NCI-H226 (cell line): ENCODE measurements around the gene SAE1.

ENCODE experiments used
- DNase-seq: peaks from one replicate; pipeline ENCODE4 v3.0.0-alpha.2; 2015

Gene SAE1

DNA sequence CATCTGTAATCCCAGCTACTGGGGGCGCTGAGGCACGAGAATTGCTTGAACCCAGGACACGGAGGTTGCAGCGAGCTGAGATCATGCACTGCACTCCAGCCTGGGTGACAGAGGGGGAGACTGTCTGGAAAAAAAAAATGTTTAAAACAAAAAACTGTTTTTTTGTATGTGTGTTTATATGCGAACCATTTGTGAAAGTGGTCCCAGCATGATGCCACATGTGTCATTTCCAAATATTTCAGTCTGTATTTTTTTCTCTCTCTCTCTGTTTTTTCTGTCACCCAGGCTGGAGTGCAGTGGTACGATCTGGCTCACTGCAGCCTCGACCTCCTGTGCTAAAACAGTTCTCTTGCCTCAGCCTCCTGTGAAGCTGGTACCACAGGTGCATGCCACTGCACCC is 37.4 kb downstream of the SAE1 start:
- DNase-seq, result no peak

DNA sequence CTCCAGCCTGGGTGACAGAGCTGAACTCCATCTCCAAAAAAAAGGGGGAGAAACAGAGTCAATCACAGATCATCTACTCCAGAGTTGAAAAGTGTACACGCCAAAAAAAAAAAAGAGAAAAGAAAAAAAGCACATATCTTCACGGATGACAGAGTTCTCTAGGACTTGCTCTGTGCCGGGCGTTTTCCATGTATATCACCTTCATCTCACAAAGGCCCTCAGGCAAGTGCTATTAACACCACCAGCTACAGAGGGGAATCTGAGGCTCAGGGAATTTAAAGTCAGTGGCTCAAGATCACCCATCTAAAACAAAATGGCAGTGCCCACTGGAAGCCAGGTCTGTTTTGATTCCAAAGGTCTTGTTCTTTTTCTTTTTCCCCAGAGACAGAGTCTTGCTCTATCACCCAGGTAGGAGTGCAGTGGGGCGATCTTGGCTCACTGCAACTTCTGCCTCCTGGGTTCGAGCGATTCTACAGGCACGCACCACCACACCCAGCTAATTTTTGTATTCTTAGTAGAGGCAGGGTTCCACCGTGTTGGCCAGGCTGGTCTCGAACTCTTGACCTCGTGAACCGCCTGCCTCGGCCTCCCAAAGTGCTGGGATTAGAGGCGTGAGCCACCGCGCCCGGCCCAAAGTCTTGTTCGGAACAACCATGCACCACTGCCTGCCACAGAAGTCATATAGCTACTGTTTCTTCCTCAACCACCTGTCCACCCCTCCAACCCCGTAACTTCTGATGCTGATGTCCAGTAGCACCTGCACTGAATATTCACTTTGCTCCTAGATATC is 42.2 kb downstream of the SAE1 start:
- DNase-seq, result no peak

DNA sequence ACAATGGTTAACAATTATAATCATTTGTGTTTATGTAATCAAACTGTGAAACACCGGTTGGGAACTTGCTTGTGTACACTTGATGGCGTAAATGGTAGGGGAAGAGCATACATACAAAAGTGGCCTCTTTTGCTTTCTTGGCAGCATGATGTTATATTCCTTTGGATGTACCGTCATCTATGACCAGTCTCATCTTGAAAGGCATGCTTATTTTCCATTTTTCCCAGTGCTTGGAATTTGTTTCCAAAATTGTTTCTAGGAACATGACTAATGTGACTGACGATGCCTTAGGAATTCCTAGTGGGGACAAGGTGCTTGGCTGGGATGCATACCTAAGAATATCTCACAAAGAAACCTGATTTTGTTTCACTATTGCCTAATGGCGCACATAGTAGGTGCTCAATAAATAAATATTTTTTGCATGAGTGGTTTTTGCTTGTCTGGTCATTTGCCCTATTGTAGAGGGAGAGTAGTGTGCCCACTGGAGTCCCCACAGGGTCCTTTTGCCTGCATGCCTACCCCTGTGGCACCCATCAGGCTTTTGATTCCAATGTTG is 45.5 kb downstream of the SAE1 start:
- DNase-seq, result peak; percentile 48

DNA sequence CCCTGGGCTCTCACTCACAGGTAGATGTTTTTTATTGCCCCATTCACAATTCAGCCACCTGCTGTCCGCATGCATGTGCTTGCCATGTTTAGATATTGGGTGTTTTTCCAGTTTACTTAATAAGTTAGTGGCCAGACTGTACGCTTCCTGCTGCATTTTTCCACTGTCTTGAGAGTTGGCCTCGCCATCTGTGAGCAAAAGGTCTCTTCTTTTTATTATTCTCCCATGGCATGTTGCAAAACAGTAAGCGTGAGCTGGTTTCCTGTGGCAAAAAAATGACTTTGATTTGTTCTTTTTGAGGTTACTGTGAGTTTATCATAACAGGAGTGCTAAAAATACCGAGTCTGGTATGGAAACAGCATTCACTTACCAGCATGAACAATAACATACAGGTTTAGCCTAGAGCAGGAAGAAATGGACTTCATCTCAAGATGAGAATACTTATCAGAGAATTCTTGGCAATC is 46.0 kb downstream of the SAE1 start:
- DNase-seq, result peak; percentile 63

DNA sequence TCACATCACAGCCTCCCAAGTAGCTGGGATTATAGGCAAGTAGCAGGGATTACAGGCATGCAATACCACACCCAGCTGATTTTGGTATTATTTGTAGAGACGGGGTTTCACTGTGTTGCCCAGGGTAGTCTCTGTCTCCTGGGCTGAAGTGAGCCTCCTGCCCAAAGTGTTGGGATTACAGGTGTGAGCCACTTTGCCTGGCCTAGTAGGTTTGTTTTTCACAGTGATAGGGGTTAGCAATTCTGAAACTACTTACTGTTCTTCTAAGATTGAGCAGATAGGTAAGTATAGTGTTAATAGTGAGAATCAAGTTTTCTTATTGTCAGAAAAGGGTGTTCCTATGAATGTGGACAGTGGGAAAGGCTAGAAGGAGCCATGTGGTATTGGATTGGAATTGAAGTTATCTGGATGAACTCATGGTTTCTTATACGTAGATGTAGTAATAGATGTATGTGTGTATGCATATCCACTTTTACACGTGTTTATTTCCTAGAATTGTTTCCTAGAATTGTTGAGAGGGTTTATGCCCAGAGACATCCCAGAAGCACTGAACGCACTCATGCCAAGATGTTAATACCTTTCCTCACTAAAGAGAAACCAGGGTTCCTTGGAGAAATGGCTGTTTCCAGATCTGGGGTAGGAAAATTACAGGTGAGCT is 49.1 kb downstream of the SAE1 start:
- DNase-seq, result no peak

DNA sequence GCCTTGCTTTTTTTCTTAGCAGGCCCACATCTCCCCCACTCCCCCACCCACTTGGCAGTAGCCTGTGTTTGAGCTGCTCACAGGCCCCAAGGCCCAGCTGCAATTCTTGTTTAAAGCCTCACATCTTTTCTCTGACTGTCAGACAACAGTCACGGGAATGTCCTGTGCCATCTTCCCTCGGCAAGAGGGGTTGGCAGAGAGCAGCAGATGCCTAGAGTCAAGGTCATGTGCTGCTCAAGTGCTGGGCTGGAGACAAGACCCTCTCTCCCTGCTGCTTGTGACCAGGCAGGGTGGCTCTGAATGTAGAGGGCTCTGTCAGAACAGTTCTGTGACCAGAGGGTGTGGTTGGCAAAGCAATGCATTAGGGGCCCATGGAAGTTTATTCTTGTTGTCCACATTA is 53.0 kb downstream of the SAE1 start:
- no peak for DNase-seq

DNA sequence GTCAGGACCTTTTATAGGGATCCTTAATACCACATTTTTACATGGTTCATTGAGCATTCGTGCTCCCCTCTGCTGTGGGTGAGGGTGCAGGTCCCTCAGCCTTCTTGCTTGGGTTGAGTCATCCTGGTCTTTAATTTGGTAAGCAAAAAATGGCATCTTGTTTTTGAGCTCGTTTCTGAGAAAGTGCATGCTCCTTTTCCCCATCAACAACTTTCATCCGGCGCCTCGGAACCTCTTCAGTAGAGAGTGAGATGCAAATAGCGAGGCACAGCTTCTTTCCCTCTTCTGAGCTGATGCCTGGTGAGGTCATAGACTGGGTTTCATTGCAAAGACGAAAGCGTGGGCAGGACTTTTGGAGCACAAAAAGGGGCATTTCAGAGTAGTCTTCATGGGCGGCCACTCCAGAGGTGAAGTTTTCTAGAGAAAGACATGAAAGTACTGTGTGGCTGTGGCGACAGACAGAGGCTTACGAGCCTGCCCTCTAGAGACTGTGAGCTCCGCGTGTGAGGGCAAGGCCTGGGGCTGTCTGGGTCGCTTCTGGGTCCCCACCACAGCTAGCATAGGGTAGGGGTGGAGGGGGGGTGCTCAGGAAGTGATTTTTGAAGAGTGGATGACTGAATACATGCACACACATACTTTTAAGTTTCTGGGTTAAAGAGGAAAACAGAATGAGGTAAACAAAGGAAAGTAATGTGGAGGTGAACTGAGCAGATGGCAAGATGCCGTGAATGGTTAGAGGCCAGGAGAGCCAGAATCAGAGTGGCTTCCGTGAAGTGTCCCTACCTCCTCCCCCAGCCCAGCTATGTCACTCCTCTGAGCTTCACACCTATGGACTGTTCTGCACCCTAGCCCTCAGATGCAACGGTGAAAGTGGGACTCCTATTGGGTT is 56.1 kb downstream of the SAE1 start:
- no peak for DNase-seq

DNA sequence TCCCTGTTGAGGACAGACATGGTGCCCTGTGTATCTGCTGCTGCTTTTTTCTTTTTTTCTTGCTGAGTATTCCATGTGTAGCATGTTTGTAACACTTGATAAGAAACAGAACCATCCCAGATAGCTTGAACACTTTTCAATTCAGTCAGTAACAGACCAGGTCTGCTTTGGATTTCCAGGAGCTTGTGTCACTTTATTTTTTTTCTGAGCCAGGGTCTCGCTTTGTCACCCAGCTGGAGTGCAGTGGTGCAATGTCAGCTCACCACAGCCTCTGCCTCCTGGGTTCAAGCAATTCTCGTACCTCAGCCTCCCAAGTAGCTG is 56.7 kb downstream of the SAE1 start:
- DNase-seq, result no peak

DNA sequence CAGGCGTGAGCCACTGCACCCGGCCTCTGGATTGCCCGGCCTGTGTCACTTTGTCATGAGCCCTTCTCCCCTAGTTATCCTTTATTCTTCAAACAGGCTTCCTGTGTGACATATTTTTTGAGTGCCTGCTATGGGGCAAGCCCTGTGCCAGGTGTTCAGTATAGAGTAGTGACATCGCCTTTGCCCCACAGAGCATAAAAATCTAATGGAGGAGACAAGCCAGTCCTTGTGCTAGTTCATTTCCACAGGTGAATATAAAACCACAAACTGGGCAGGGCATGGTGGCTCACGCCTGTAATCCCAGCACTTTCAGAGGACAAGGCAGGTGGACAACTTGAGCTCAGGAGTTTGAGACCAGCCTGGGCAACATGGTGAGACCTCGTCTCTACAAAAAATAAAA is 57.2 kb downstream of the SAE1 start:
- no peak for DNase-seq

DNA sequence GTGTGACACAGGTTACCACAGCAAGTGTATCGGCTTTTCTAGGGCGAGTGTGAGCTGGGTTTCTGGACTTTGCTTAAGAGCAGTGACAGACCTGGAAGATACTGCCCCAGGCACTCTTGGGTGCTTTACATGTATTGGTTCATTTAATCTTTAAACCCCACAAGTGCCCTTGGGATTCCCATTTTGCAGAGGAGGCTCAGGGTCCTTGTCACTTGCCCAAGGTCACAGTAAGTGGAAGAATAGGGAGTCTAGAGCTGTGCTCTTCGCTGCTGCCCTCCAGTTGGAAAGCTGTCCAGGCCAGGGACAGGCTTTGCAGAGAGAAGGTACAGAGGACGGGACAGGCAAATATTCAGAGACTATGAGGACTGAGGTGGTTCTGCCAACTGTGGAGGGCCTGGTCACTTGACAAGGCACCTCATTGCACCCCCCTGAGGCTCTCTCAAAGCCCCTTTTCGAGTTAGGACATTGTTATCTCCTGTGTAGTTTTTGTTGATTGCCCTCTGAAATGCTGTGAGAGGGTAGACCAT is 57.9 kb downstream of the SAE1 start:
- DNase-seq, result no peak

DNA sequence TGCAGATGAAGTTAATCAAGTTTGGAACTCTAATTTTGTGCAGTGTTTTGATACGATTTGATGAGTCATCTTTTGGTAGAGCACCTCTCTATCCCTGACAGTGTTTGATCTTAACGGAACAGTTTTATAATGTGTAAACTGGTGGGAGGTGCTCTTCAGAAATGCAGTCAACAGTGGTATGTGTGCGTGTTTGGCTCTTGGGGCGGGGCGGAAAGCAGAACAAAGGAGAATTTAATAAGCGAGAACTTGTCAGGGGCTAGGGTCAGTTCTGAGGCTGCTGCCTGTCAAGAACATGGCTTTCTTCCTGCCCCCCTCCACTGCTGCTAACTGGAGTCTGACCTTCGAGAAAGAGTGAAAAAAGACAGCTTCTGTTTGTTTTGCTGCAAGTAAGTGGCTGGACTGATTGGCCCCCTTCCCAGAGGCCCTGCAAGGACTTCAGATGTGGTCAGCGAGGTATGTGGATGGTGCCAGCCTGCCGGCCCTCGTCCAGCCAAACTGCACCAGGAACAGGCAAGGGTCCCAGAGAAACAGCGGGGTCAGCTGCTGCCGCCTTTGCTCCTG is 59.6 kb downstream of the SAE1 start:
- DNase-seq, result peak; percentile 58

DNA sequence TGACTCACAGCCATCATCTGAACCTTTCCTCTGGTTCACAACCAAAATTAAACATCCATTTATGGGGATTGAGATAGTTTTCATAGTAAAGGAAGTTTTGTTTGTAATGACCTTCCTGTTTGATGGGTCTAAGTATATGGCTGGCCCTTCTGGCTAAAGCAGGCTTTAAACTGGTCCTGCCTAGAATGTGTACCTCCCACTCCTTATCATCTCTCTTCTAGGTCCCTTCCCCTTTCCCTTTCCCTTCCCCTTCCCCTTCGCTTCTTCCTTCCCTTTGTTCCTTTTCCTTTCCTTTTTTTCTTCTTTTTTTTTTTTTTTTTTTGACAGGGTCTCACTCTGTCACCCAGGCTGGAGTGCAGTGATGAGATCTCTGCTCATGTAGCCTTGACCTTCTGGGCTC is 64.8 kb downstream of the SAE1 start:
- no peak for DNase-seq

DNA sequence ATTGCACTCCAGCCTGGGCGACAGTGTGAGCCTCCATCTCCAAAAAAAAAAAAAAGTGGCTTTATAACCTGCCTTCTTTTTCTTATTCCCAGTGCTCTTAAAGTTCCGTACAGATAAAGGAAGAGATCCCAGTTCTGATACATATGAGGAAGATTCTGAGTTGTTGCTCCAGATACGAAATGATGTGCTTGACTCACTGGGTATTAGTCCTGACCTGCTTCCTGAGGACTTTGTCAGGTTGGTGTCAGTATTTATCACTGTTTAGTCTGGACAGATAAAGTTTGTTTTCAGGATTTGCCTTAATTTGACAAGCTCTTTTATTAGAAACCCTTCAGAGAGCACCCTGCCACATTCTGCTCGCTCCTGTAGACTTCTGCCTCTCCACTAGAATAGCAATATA is 66.5 kb downstream of the SAE1 start:
- no peak for DNase-seq

DNA sequence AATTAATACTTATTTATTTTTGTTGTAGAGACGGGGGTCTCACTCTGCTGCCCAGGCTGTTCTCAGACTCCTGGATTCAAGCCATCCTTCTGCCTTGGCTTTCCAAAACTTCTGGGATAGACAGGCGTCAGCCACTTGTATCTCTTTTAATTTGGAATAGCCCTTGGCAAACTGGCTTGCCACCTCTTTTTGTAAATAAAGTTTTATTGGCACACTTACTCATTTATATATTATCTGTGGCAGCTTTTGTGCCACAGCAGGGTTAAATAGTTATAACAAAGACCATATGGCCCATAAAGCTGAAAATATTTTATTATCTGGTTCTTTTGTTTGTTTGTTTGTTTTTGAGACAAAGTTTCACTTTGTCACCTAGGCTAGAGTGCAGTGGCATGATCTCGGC is 69.9 kb downstream of the SAE1 start:
- DNase-seq, result no peak

DNA sequence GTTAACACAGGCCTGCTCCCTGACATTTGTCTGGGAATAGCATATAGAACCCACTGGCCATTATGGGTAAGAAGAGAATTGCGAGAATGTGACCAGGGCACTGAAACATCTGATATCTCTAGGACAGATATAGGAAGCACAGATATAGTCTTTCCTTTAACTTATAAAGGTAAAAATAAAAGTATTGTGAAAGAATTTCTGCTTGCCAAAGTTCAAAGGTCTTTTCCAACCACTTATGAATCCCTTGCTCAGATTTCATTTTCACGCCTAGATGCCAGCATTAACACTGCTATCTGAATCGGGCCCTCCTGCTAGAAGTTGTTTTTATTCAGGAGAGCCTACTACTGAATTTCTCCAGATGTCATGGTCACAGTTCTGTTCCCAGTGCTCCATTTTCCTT is 72.6 kb downstream of the SAE1 start:
- DNase-seq, result no peak

DNA sequence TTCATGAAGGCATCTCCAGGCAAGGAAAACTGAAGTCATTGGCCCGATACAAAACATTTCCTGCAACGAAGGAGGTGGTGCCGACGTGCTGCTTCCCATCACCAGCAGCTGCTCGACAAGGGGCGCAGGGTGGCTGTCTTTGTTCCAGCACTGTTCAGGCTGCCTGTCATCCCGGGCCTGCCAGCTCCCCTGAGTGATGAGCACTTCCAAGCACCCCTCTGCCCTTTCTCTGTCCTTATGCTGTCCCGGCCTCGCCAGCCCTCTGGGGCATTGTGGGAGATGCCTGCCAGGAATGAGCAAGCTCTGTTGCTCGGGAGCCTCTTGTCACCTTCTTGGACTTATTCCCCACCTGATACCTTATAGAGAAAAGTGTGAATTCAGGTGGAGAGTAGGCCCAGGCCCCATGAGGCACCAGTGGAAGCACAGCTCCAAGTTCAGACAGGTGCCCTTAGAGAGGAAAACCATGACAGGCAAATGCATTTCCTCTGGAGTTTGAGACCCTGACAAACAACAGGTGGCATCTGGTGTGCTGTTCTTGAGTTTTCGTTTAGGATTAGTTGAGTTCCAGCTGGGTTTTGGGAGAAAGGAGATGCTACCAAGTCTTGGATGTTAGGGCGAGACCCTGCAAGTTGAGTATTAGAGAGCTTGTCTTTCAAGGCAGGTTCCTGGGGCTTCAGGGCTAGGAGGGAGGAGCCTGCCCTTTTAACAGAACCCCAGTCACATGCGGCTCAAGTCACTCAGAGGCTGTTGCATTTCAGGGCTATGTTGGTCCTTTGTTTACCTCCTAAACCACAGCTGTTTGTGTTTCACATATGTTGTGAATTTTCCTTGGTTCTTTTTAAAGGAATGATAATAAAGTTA is 78.9 kb downstream of the SAE1 start:
- no peak for DNase-seq

DNA sequence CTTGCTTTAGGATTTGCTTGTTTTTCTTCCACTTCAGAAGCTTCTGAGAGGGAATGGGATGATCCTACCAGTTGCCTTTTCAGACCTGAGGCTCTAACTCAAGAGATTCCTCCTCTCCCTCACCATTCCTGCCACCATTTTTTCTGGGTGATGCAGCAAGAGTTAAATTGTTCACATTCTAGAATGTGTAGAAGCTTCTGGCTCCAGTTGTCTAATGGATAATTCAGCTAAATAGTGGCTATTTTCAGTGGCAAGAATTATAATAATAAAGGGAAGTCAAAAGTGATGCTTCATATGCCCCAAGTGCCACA is 79.5 kb downstream of the SAE1 start:
- DNase-seq, result no peak

DNA sequence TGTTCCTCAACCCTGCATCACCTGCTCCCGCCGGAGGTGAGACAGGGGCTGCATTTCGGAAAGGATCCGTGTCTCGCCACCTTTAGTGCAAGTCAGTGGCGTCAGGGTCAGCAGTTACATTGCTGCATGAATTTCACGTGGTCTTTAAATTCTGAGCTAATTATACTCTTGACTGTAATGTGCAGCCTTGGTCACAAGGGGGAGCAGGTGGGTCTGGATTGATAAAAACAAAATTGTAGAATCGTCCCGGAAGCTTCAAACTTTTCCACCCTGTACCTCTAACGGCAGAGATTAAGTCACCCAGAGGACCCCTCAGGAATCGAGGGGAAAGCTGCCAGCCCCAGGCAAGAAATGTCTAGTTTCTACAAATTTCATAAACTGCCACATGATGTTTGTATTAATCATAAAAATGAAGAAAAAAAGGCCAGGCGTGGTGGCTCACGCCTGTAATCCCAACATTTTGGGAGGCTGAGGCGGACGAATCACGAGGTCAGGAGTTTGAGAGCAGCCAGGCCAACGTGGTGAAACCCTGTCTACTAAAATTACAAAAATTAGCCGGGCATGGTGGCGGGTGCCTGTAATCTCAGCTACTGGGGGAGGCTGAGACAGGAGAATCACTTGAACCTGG is 80.2 kb downstream of the SAE1 start:
- peak; percentile 26 for DNase-seq

DNA sequence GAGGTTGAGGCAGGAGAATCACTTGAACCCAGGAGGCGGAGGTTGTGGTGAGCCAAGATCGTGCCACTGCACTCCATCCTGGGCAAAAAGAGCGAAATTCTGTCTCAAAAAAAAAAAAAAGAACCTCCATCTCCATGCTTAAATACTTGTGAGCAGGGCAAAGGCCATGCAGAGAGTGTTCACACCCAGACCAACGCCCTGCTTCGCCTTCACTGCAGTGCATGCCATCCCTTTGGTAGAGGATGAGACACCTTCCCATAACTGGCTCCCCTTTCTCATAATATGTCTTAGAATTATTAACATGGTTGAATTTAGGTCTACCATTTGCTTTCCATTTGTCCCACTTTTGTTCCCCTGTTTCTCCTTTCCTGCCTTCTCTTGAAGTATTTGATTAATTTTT is 84.9 kb downstream of the SAE1 start:
- DNase-seq, result no peak

DNA sequence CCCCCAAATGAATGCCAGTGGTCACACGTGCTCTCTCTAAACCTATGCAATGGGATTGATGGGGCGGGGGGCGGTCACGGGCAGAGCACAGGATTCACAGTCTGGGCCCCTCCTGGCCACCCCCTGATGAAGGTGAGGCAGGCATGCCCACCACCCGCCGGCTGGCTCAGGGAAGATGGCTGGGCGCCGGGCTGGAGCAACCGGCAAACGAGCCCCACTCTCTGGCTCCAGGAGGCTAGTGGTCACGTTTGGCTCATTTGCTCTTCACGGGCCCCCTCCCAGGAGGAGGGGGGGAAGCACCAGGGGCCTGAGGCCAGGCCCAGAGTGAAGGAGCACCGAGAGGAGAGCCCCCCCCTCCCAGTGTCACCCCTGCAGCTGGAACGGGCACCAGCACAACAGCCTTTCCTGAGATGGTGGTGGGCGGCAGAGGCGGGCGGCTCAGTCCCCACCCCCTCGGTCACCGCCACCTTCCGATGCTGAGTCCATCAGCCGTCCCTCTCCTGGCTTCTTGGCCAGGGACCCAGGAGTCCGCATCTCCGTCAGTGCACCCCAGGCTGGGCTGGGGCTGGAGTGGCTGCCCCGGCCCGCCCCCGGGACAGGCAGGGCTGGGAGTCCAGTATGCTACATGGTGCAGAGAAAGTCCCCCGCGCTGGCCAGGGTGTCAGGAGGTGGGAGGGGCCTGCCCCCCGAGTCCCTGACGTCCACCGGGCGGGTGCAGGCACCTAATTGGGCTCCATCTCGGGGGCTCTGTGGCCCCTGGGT is 90.6 kb downstream of the SAE1 start:
- DNase-seq, result no peak

DNA sequence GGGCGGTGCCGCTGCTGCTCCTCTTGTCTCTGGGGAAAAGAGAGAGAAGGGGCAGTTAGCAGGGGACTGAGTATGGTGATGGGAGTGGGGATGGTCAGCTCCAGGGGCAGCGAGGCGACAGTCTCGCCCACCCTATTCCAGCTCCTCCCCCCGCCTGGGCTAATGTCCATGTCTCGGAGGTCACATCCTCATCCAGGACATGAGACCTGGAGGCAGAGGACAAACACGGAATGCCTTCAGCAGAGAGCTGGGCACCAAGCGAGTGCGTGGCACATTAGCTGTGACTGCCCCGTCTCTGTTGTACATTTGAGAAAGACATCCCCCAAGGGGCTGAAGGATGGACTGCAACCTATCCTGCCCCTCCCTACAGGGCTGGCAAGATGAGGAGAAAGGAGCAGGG is 91.3 kb downstream of the SAE1 start:
- no peak for DNase-seq
